Esophagus squamous epithelium (tissue), 5 donors: ENCODE results near the gene FXYD6. TPM values are rescaled to one million over a fixed set of nuclear protein-coding genes. Genes with fewer than 3 reads are reported as not detected.

ENCODE experiments used
- DNase-seq: peaks from one replicate; lab custom pipeline; 2025; lab: John Stamatoyannopoulos, UW
- H3K27ac ChIP-seq, 4 donors: fragments of 200-600 bp; sonication (generic); one replicate each; pipeline ENCODE4 v1.5.1; 2016 to 2019; ENCODE audit warnings: mild to moderate bottlenecking in 1 of 4
- H3K27me3 ChIP-seq, 4 donors: fragments of 200-600 bp; sonication (generic); 1 replicate in 3 of 4; 2 replicates in 1 of 4; pipeline versions ENCODE4 v1.5.1 to v1.6.0; 2017 to 2021; ENCODE audit warnings: antibody characterized with exemption in 1 of 4
- H3K36me3 ChIP-seq, 3 donors: fragments of 200-600 bp; sonication (generic); one replicate each; pipeline ENCODE4 v1.5.1; 2016 to 2019
- H3K4me1 ChIP-seq, 3 donors: fragments of 200-600 bp; sonication (generic); one replicate each; pipeline ENCODE4 v1.5.1; 2017 to 2019
- H3K4me3 ChIP-seq, 4 donors: fragments of 200-600 bp; sonication (generic); 1 replicate in 3 of 4; 2 replicates in 1 of 4; pipeline ENCODE4 v1.5.1; 2016 to 2019; ENCODE audit warnings: mild to moderate bottlenecking in 2 of 4, moderate library complexity in 1 of 4
- H3K9me3 ChIP-seq, 3 donors: fragments of 200-600 bp; sonication (generic); one replicate each; pipeline ENCODE4 v1.5.1; 2016 to 2019
- CTCF ChIP-seq, 6 experiments: fragments of 450-650 bp in 4 of 6; fragments of 200-600 bp in 2 of 6; sonication (generic) in 2 of 6; IDR thresholded peaks; one replicate each; pipeline ENCODE4 v1.5.1; 2016 to 2019; ENCODE audit warnings: antibody characterized with exemption in 6 of 6, mild to moderate bottlenecking in 4 of 6, moderate library complexity in 4 of 6
- POLR2A ChIP-seq, 4 donors: fragments of 450-650 bp; IDR thresholded peaks; one replicate each; pipeline ENCODE4 v1.6.1; 2017; ENCODE audit warnings: antibody characterized with exemption in 4 of 4, mild to moderate bottlenecking in 4 of 4, moderate library complexity in 3 of 4
- WGBS, 2 donors: methylation state at CpG; one replicate each; pipeline ENCODE4 v1.1.5; 2018; 5-methylcytosine and 5-hydroxymethylcytosine counted together
- intact Hi-C: fragments of 100-400 bp; cut with DNase I; formaldehyde crosslinking; loops from one replicate; pipeline ENCODE4 v1.15.0; 2022
- total RNA-seq, 4 donors: library from RNA; depleted of rRNA; stranded (reverse); fragments of >200 nt; gene quantifications; one replicate each; pipeline ENCODE4 v1.1.0, GENCODE V29; 2016
- donor health status: DM: yes; HTN: yes; CAD: no.

Gene FXYD6
- total RNA-seq, 4 donors from 2014 or later: 0.61 to 27.7 (median 2.1) TPM

GRCh38 chr11:117881217-117881616, 4.8 kb upstream of the FXYD6 start:
- WGBS, 2 donors: 84 to 92% methylated on average over 5 of the region's 5 CpGs
- no peak for TF ChIP-seq POLR2A (IDR thresholded peaks at IDR 0.05)
- no peak for TF ChIP-seq CTCF (IDR thresholded peaks at IDR 0.05)
- DNase-seq: no peak
- H3K27ac ChIP-seq: no peak overlapping the region
- H3K36me3 ChIP-seq: no peaks in the 10 kb centered on the region
- H3K27me3 ChIP-seq: peaks cover 0 to 60% (median 5%) of the 10 kb centered on the region in 4 donors
- no peaks in the 10 kb centered on the region for H3K9me3 ChIP-seq
- peaks cover 15 to 45% (median 23%) of the 10 kb centered on the region in 3 donors for H3K4me1 ChIP-seq
- intact Hi-C loops: no loop called here
- no peak overlapping the region for H3K4me3 ChIP-seq

DNA sequence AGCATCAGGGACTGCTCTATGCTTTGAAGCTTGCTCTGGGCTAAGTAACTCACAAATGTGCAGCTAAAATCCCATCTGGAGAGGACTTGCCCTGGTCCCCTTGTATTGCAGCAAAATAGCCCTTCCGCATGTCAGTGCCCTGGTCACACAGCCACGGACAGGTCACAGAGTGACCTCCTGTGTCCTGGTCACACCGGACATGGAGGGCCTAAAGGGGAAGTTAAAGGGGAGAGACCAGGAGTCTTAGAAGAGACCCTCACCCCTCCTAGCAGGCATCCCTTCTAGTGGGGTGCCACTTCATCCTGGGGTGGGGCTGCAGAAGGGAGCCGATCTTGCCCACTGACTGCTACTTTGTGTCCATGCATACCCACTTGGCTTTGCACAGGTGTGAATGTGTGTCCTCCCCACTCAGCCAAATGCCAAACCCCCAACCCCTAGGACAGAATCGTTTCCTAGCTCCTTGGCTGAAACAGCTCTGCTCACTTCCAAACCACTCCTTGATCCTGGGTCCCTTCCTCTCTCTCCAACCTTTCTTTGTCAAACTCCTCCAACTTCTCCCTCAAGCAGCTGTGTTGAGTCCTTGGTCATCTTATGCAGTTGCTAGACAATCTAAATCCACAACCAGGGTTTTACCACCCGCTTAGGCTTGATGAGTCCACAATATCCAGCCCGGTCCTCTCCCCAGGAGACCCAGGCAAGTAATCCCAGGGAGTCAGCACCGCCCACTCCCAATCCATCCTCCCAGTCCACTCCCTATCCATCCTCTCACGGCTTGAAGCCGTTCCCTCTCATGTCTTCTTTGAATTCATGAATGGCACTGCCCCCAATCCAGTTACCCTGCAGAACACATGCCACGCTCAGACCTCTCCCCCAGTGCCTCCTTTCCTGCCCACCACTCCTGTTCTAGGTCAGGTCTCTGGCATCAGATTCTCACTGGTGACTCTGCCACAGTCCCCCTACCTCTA, 3.3 kb upstream of the FXYD6 start:
- Histone ChIP-seq H3K4me1 (peaks cover 22 to 47% (median 31%) of the 10 kb centered on the region in 3 donors), H3K4me3 (no peak overlapping the region), H3K9me3 (no peaks in the 10 kb centered on the region), H3K27ac (no peak overlapping the region), H3K27me3 (peaks cover 5 to 74% (median 11%) of the 10 kb centered on the region in 4 donors), H3K36me3 (no peaks in the 10 kb centered on the region)
- TF ChIP-seq POLR2A (IDR thresholded peaks at IDR 0.05) (no peak), CTCF (IDR thresholded peaks at IDR 0.05) (no peak)
- intact Hi-C loops: no loop called here
- no peak for DNase-seq
- 82 to 87% methylated on average over 8 to 10 of the region's 11 CpGs for whole genome bisulfite sequencing, 2 donors

DNA sequence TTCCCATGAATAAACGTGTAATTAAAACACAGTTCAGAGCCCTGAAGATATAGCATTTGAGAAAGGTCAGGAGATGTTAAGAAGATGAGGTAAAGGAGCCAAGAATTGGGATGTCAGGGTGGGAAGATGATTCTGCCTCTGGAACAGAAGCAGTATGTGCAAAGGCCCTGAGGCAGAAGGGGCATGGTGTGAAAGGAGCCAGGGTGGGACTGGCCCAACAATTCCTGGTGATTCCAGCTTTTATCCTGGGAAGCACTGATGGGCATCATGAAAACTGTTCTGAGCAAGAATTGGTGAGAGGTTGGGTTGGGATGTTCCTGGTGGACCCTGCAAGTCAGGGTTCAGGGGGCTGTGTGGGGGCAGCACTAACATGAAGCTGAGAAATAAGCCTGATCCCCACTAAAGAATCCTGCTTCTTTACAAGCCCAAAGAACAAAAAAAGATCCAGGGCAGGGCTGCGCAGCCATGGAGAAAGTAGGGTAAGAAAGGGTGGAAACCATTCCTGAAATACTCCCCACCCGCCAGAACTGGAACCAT, 2.5 kb upstream of the FXYD6 start:
- no peak overlapping the region for H3K4me3 ChIP-seq
- peaks cover 5 to 82% (median 11%) of the 10 kb centered on the region in 4 donors for H3K27me3 ChIP-seq
- H3K36me3 ChIP-seq: no peaks in the 10 kb centered on the region
- H3K9me3 ChIP-seq: no peaks in the 10 kb centered on the region
- no peak overlapping the region for H3K27ac ChIP-seq
- intact Hi-C loops: no loop called here
- peaks cover 22 to 48% (median 31%) of the 10 kb centered on the region in 3 donors for H3K4me1 ChIP-seq
- WGBS, 2 donors: 78 to 85% methylated on average over 2 to 3 of the region's 3 CpGs
- DNase-seq: no peak
- TF ChIP-seq CTCF (IDR thresholded peaks at IDR 0.05): no peak
- no peak for TF ChIP-seq POLR2A (IDR thresholded peaks at IDR 0.05)

- no peak for TF ChIP-seq POLR2A (IDR thresholded peaks at IDR 0.05)
- TF ChIP-seq CTCF (IDR thresholded peaks at IDR 0.05): no peak
- no peak overlapping the region for H3K4me3 ChIP-seq
- peaks cover 5 to 88% (median 11%) of the 10 kb centered on the region in 4 donors for H3K27me3 ChIP-seq
- no peaks in the 10 kb centered on the region for H3K9me3 ChIP-seq
- WGBS, 2 donors: 70 to 91% methylated on average over 6 of the region's 6 CpGs
- intact Hi-C loops: no loop called here
- no peak for DNase-seq
- H3K27ac ChIP-seq: no peak overlapping the region
- H3K36me3 ChIP-seq: no peaks in the 10 kb centered on the region
- H3K4me1 ChIP-seq: peaks cover 22 to 54% (median 35%) of the 10 kb centered on the region in 3 donors
These were observed 2.0 kb upstream of the FXYD6 start for GRCh38 chr11:117878314-117878938.
